ENCODE data around the gene HLA-E.

Gene HLA-E

DNA sequence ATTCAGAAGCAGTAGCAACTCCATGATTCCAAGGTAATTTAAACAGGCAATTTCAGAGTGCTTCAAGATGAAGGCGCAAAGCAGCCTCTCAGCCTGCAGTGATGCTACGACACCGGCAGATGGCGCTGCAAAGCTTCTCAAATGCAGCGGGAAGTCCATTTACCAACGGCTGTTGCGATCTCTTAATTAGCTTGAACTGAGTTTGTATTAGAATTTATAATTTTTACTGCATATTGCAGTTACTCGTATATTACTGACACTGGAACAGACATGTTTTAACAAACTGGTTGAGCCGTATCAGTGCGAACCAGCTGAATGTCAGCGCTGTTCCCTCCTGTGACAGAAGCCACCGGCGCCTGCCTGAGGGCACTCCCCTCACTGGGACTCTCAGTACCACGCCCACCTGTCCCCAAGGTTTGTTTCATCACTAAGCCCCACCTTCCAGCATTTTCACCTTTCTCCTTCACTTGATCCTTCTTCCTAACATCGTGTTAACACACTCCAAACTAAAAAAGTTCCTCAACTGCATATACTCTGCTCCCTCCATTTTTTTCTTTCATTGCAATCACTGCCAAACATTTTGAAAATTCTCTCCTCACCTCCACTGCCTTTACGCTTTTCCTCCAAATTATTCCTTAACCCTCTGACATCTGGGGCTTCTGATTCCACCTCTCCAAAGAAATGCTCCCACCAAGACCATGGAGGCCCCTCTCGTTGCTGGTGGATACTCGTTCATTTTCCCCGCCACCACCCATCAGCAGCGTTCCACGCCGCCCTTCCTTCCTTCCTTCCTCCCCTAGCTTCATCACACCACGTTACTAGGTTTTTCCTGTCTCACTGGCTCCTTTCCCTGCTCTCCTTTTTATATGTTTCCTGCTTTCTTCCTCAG, 52.5 kb downstream of the HLA-E start:
- peak; percentile 57 for DNase-seq (ENCODE audit: low read depth)

DNA sequence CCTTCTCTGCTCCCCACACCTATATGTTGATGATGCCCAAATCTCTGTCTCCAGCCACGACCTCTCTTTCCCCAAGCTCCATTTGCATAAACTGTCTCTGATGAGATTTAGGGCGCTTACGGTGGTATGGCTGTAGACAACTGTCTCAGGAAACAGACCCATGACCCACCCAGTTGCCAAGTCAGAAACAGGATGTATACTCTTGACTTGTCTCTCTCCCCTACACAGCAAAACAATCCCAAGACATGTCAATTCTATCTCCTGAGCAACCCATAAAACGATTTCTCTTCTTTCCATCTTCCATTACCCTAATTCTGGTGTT, 53.1 kb downstream of the HLA-E start:
- DNase-seq (ENCODE audit: low read depth): no peak

DNA sequence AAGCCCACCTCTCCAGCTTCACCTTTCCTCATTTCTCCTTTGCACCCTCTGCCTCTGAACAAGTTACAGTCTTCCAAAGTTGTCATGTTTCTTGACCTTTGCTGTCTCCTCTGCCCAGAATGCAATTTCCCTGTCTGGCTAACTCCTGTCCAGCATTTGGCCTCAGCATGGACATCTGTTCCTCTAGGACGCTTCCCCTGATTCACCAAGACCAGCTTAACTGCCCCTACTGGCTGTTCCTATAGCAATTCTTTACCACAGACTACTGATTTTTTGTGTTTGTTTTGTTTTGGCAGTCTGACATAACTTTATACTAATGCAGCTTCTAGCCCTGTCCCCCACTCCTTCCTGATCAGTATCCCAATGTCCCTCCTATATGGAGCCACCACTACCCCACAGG, 53.6 kb downstream of the HLA-E start:
- no peak for DNase-seq (ENCODE audit: low read depth)
